Lower lobe of right lung (tissue), 2 donors: ENCODE measurements around the gene GMDS. TPM values are rescaled to one million over a fixed set of nuclear protein-coding genes. Genes with fewer than 3 reads are reported as not detected.

ENCODE experiments used
- ATAC-seq, 2 donors: fragments of 200-7000 bp; cut with Tn5 transposase; one replicate each; pipeline ENCODE4 v1.9.1; 2020 to 2022; ENCODE audit warnings: mild to moderate bottlenecking in 2 of 2, moderate library complexity in 2 of 2
- DNase-seq: peaks from one replicate; pipeline ENCODE4 v3.0.0-alpha.2; 2020
- H3K27ac ChIP-seq: fragments of 200-600 bp; one replicate; pipeline ENCODE4 v1.8.0; 2022
- H3K27me3 ChIP-seq: fragments of 200-600 bp; one replicate; pipeline ENCODE4 v1.8.0; 2022; ENCODE audit warnings: low read depth
- H3K36me3 ChIP-seq: fragments of 200-600 bp; one replicate; pipeline ENCODE4 v1.8.0; 2022; ENCODE audit warnings: mild to moderate bottlenecking
- H3K4me1 ChIP-seq: fragments of 200-600 bp; one replicate; pipeline ENCODE4 v1.8.0; 2022
- H3K4me3 ChIP-seq: fragments of 200-600 bp; one replicate; pipeline ENCODE4 v1.8.0; 2022; ENCODE audit warnings: mild to moderate bottlenecking
- H3K9me3 ChIP-seq: fragments of 200-600 bp; one replicate; pipeline ENCODE4 v1.8.0; 2022
- CTCF ChIP-seq: fragments of 200-600 bp; IDR thresholded peaks from one replicate; pipeline ENCODE4 v1.8.0; 2022; ENCODE audit warnings: antibody characterized with exemption, mild to moderate bottlenecking
- intact Hi-C: fragments of 100-400 bp; cut with DNase I; formaldehyde crosslinking; loops from one replicate; pipeline ENCODE4 v1.11.0; 2022
- total RNA-seq: library from RNA; stranded (reverse); fragmentation: NEBNext Ultra II Directional; extraction: Animal tissue kit (Norgen Biotek cat#: 25700); gene quantifications from one replicate; pipeline ENCODE4 v1.2.1, GENCODE V29; 2021
- donor health status: DM: no; HTN: yes; CAD: no; lungs with severe emphysema.

GMDS gene
- total RNA-seq, 1 donor from 2014 or later, result 12.7 TPM

GRCh38 chr6:2164481-2164880, 80.9 kb downstream of the GMDS start:
- ATAC-seq (no peak), DNase-seq (no peak)
- Histone ChIP-seq H3K27ac (no peak overlapping the region), H3K36me3 (no peaks in the 10 kb centered on the region), H3K4me1 (peaks cover 7% of the 10 kb centered on the region), H3K9me3 (no peaks in the 10 kb centered on the region), H3K4me3 (no peak overlapping the region), H3K27me3 (no peaks in the 10 kb centered on the region)
- no peak for TF ChIP-seq CTCF
- intact Hi-C loops, result no loop called here

GRCh38 chr6:2162079-2162445, 83.3 kb downstream of the GMDS start:
- H3K36me3 ChIP-seq, result no peaks in the 10 kb centered on the region
- H3K27ac ChIP-seq, result no peak overlapping the region
- DNase-seq (no peak), ATAC-seq (no peak)
- no peaks in the 10 kb centered on the region for H3K9me3 ChIP-seq
- H3K4me1 ChIP-seq, result peaks cover 14% of the 10 kb centered on the region
- intact Hi-C loops, result no loop called here
- H3K4me3 ChIP-seq, result no peak overlapping the region
- no peaks in the 10 kb centered on the region for H3K27me3 ChIP-seq
- TF ChIP-seq CTCF, result no peak

- H3K4me3 ChIP-seq, result no peak overlapping the region
- TF ChIP-seq CTCF, result peak; percentile 33
- no peaks in the 10 kb centered on the region for H3K27me3 ChIP-seq
- peaks cover 14% of the 10 kb centered on the region for H3K4me1 ChIP-seq
- intact Hi-C loops, result no loop called here
- no peak for DNase-seq
- peak in 1 of 2 donors; percentile 28 for ATAC-seq
- no peaks in the 10 kb centered on the region for H3K9me3 ChIP-seq
- H3K36me3 ChIP-seq, result no peaks in the 10 kb centered on the region
- H3K27ac ChIP-seq, result no peak overlapping the region
These were observed 86.7 kb downstream of the GMDS start for GRCh38 chr6:2158596-2159271.

GRCh38 chr6:2157441-2158127, 87.8 kb downstream of the GMDS start:
- Histone ChIP-seq H3K27me3 (no peaks in the 10 kb centered on the region), H3K9me3 (no peaks in the 10 kb centered on the region), H3K4me1 (peaks cover 14% of the 10 kb centered on the region), H3K27ac (no peak overlapping the region), H3K36me3 (no peaks in the 10 kb centered on the region), H3K4me3 (no peak overlapping the region)
- intact Hi-C loops, result no loop called here
- ATAC-seq, result no peak
- TF ChIP-seq CTCF, result no peak
- DNase-seq, result no peak

- Histone ChIP-seq H3K9me3 (no peaks in the 10 kb centered on the region), H3K27me3 (no peaks in the 10 kb centered on the region), H3K4me3 (no peak overlapping the region), H3K36me3 (no peaks in the 10 kb centered on the region), H3K27ac (no peak overlapping the region), H3K4me1 (peaks cover 8% of the 10 kb centered on the region)
- intact Hi-C loops, result no loop called here
- TF ChIP-seq CTCF, result no peak
- no peak for DNase-seq
- no peak for ATAC-seq
These were observed 90.2 kb downstream of the GMDS start for GRCh38 chr6:2155206-2155605.
